Thoracic aorta (tissue), 2 donors: ENCODE data around the gene RRP8. TPM values are rescaled to one million over a fixed set of nuclear protein-coding genes. Genes with fewer than 3 reads are reported as not detected.
A peak's percentile ranks its signal among the peaks of the same experiment; 100 is the strongest.

Source experiments
- ATAC-seq: fragments of 150-250 bp; one replicate; pipeline ENCODE4 v1.8.0; 2017; ENCODE audit warnings: low read depth; ENCODE audit not compliant: insufficient number of reproducible peaks, low FRiP score
- DNase-seq: peaks from one replicate; pipeline ENCODE4 v3.0.0-alpha.2; 2020; ENCODE audit warnings: low spot score
- H3K27ac ChIP-seq, 2 donors: fragments of 200-600 bp; sonication (generic); 1 replicate in 1 of 2; 2 replicates in 1 of 2; pipeline ENCODE4 v1.5.1; 2016; ENCODE audit warnings: mild to moderate bottlenecking in 2 of 2, moderate library complexity in 2 of 2
- H3K27me3 ChIP-seq: fragments of 200-600 bp; sonication (generic); replicated peaks from 2 replicates; pipeline ENCODE4 v1.6.0; 2016; ENCODE audit warnings: mild to moderate bottlenecking; ENCODE audit not compliant: insufficient read depth
- H3K36me3 ChIP-seq: fragments of 200-600 bp; sonication (generic); one replicate; pipeline ENCODE4 v1.5.1; 2016
- H3K4me1 ChIP-seq, 2 donors: fragments of 200-600 bp; sonication (generic); 1 replicate in 1 of 2; 2 replicates in 1 of 2; pipeline versions ENCODE4 v1.5.1 to v1.6.0; 2016; ENCODE audit warnings: low read depth in 2 of 2, mild to moderate bottlenecking in 1 of 2; ENCODE audit not compliant: control insufficient read depth in 1 of 2
- H3K4me3 ChIP-seq: fragments of 200-600 bp; sonication (generic); 2 replicates; pipeline ENCODE4 v1.5.1; 2016; ENCODE audit warnings: mild to moderate bottlenecking
- H3K9me3 ChIP-seq: fragments of 200-600 bp; sonication (generic); 2 replicates; pipeline ENCODE4 v1.5.1; 2016
- total RNA-seq, 2 donors: library from RNA; depleted of rRNA; stranded (reverse); fragments of >200 nt; gene quantifications; one replicate each; pipeline versions ENCODE4 v1.1.0 to v1.2.3, GENCODE V29; 2016
- TF ChIP-seq, protein P1 (sequence below): fragments of 200-600 bp; sonication (generic); IDR thresholded peaks from one replicate; pipeline ENCODE4 v1.5.1; 2019; ENCODE audit warnings: antibody characterized with exemption

Gene RRP8
- total RNA-seq, 2 donors from 2014 or later: 13.9 to 35.8 TPM

DNA sequence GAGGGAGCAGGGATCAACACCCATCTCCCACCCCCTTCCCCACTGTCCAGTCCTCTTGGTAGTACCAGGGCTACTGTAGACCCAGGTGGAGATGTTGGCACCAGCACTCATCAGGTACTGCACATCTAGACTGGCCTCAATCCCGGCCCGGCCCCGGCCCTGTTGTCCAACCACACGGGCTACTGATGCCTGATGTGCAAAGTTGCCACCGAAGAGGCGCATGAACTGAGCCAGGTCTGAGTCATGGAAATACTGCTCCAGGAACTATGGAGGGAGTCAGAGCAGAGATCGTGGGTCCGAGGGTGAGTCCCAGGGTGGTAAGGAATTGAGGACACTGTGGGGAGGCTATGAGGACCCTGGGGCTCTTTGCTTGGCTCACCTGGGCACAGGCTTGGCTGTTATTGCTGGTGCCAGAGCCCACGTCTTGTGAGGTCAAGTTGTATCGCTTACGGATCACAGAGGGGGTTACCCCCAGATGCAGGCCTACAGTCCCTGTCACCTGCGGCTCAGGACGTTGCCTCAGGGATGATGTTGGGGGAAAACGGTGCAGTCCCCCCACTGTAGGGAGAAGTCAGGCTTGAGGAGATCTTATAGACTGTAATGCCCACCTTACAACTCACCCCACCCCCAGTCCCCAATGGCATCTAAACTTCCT lies 13.3 kb upstream of the RRP8 start:
- Histone ChIP-seq H3K36me3 (peaks cover 11% of the 10 kb centered on the region), H3K27ac (peak overlapping the region in 1 of 2 donors; percentile 4), H3K9me3 (no peaks in the 10 kb centered on the region), H3K27me3 (no peaks in the 10 kb centered on the region), H3K4me1 (peaks cover 23 to 31% of the 10 kb centered on the region in 2 donors), H3K4me3 (no peak overlapping the region)
- no peak for ATAC-seq
- TF ChIP-seq, protein P1, sequence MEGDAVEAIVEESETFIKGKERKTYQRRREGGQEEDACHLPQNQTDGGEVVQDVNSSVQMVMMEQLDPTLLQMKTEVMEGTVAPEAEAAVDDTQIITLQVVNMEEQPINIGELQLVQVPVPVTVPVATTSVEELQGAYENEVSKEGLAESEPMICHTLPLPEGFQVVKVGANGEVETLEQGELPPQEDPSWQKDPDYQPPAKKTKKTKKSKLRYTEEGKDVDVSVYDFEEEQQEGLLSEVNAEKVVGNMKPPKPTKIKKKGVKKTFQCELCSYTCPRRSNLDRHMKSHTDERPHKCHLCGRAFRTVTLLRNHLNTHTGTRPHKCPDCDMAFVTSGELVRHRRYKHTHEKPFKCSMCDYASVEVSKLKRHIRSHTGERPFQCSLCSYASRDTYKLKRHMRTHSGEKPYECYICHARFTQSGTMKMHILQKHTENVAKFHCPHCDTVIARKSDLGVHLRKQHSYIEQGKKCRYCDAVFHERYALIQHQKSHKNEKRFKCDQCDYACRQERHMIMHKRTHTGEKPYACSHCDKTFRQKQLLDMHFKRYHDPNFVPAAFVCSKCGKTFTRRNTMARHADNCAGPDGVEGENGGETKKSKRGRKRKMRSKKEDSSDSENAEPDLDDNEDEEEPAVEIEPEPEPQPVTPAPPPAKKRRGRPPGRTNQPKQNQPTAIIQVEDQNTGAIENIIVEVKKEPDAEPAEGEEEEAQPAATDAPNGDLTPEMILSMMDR: no peak
- DNase-seq: no peak

DNA sequence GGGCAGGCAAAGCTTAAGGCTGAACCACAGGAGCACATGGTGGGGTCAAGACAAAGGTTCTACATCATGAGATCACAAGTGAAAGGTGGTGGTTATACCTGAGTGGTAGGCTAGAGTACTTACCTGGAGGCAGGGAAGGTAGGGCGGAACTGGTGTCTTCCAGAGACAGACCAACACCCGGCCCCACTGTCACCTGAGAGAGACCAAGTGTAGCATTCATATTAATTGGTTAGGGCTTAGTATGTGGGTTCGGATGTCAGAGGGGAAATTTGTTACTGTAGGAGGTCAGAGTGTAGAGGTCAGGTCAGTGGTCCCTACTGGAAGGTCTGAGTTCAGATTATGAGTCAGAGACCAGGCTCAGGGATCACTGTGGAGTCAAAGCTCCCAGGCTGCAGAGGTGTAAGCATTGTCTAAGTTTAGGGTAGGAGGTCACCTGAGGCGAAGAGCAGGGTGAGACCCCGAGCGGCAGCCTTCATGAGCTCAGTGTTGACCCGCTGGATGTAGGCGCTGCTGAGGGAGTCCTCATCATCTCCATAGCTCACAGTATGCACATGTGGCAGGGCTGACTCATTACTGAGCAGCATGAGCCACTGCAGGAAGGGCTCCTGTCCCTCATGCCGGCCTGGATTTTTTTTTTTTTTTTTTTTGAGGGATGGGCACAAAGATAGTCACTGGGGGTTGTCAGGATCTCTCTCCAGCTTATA lies 12.6 kb upstream of the RRP8 start:
- peak overlapping the region in 1 of 2 donors; percentile 23 for H3K27ac ChIP-seq
- TF ChIP-seq, protein P1: no peak
- H3K4me1 ChIP-seq: peaks cover 28 to 37% of the 10 kb centered on the region in 2 donors
- DNase-seq: no peak
- H3K36me3 ChIP-seq: peaks cover 13% of the 10 kb centered on the region
- no peak for ATAC-seq
- no peaks in the 10 kb centered on the region for H3K27me3 ChIP-seq
- no peaks in the 10 kb centered on the region for H3K9me3 ChIP-seq
- H3K4me3 ChIP-seq: no peak overlapping the region

DNA sequence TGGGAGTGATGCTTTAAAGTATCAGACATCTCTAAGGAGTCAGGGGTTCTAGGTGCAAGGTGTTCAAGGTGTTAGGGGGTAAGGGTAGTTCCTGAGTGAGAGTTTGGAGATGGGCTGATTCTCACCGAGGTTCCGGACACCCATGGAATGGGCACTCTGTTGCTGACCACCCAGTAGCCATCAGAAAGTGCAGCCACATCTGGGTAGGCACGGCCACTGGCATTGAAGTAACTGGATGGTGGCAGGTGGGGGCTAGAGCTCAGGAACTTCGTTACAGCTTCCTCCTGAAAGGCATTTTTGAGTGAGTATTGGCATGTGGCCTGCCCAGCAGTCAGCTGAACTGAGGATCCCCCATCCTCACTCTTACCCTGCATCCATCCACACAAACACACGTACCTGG lies 11.6 kb upstream of the RRP8 start:
- H3K4me1 ChIP-seq: peaks cover 36 to 46% of the 10 kb centered on the region in 2 donors
- H3K27me3 ChIP-seq: no peaks in the 10 kb centered on the region
- no peaks in the 10 kb centered on the region for H3K9me3 ChIP-seq
- H3K4me3 ChIP-seq: no peak overlapping the region
- H3K36me3 ChIP-seq: peaks cover 23% of the 10 kb centered on the region
- TF ChIP-seq, protein P1: no peak
- H3K27ac ChIP-seq: no peak overlapping the region
- DNase-seq: no peak
- no peak for ATAC-seq

DNA sequence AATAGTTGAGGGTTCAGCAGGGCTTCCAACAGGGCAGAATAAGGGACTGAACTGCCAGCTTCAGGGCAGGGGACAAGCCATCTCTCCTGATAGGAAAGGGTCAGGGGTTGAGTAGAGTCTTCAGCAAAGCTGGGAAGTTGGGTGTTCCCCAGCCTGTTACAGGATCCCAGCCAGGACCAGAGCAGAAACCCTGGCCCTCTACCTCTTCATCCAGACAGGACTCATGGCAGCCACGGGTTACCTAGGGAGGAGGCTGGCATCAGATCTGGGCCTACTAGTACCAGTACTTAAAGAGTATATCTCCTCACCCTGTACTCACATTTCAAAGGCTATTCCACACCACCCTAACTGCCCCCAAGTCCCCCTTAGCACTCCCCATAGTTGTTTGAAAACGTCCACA lies 11.0 kb upstream of the RRP8 start:
- Histone ChIP-seq H3K4me1 (peaks cover 36 to 46% of the 10 kb centered on the region in 2 donors), H3K4me3 (no peak overlapping the region), H3K9me3 (no peaks in the 10 kb centered on the region), H3K27me3 (no peaks in the 10 kb centered on the region), H3K27ac (peak overlapping the region; percentile 99 to 100), H3K36me3 (peaks cover 29% of the 10 kb centered on the region)
- ATAC-seq (no peak), DNase-seq (no peak)
- TF ChIP-seq, protein P1: no peak

DNA sequence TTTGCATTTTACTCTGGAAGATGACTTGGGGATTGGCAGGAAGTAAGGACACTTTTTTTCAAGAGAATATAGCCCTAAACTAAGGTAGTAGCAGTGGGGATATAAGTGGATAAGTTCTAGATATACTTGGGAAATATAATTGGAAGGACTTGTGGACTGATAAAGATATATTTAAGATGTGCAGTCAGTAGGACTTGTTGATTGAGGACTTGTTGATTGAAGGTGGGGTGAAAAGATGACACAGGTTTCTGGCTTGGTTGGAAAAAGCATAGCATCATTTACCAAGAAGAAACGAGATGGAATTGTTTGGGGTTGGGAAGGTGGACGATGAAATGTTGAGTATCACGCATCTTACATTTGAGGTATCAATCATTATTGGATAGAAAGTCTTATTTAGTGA lies 10.1 kb upstream of the RRP8 start:
- no peak for ATAC-seq
- Histone ChIP-seq H3K4me3 (peak overlapping the region; percentile 84), H3K4me1 (peaks cover 41 to 51% of the 10 kb centered on the region in 2 donors)

More for the DNA sequence above, 10.1 kb upstream of the RRP8 start:
- Histone ChIP-seq H3K9me3 (no peaks in the 10 kb centered on the region), H3K36me3 (peaks cover 38% of the 10 kb centered on the region), H3K27me3 (no peaks in the 10 kb centered on the region), H3K27ac (peak overlapping the region; percentile 99 to 100)
- no peak for DNase-seq
- TF ChIP-seq, protein P1: no peak
